Dedifferentiated amniotic fluid mesenchymal stem cell (primary cell): ENCODE results near the gene HPCAL4.

Experiments used
- DNase-seq: peaks from one replicate; pipeline ENCODE4 v3.0.0-alpha.2; 2016; ENCODE audit errors: extremely low spot score

HPCAL4 gene

GRCh38 chr1:39701049-39701439, 9.8 kb upstream of the HPCAL4 start:
- no peak for DNase-seq

GRCh38 chr1:39700348-39700747, 9.1 kb upstream of the HPCAL4 start:
- no peak for DNase-seq

GRCh38 chr1:39699419-39699818, 8.2 kb upstream of the HPCAL4 start:
- DNase-seq, result no peak

GRCh38 chr1:39698568-39698967, 7.3 kb upstream of the HPCAL4 start:
- no peak for DNase-seq

GRCh38 chr1:39696448-39696847, 5.2 kb upstream of the HPCAL4 start:
- DNase-seq, result no peak

- DNase-seq, result no peak
Observed at GRCh38 chr1:39695016-39695415, 3.8 kb upstream of the HPCAL4 start.

GRCh38 chr1:39694026-39694425, 2.8 kb upstream of the HPCAL4 start:
- DNase-seq, result no peak

- no peak for DNase-seq
Observed at GRCh38 chr1:39692152-39693074, 1.2 kb upstream of the HPCAL4 start.

- DNase-seq, result no peak
Observed at GRCh38 chr1:39690794-39691382, 345 bp downstream of the HPCAL4 start.

- no peak for DNase-seq
Observed at GRCh38 chr1:39690225-39690624, 1.0 kb downstream of the HPCAL4 start.

GRCh38 chr1:39689635-39690034, 1.6 kb downstream of the HPCAL4 start:
- no peak for DNase-seq

GRCh38 chr1:39689214-39689613, 2.0 kb downstream of the HPCAL4 start:
- no peak for DNase-seq

GRCh38 chr1:39688706-39689105, 2.5 kb downstream of the HPCAL4 start:
- no peak for DNase-seq

GRCh38 chr1:39687243-39687642, 4.0 kb downstream of the HPCAL4 start:
- DNase-seq, result no peak

GRCh38 chr1:39685071-39685470, 6.2 kb downstream of the HPCAL4 start:
- no peak for DNase-seq

- DNase-seq, result no peak
Observed at GRCh38 chr1:39684313-39684664, 6.9 kb downstream of the HPCAL4 start.

- no peak for DNase-seq
Observed at GRCh38 chr1:39683591-39684312, 7.5 kb downstream of the HPCAL4 start.

- DNase-seq, result no peak
Observed at GRCh38 chr1:39681999-39682398, 9.2 kb downstream of the HPCAL4 start.

GRCh38 chr1:39681294-39681693, 9.9 kb downstream of the HPCAL4 start:
- no peak for DNase-seq

- no peak for DNase-seq
Observed at GRCh38 chr1:39680751-39681150, 10.5 kb downstream of the HPCAL4 start.

GRCh38 chr1:39679821-39680220, 11.4 kb downstream of the HPCAL4 start:
- no peak for DNase-seq

- no peak for DNase-seq
Observed at GRCh38 chr1:39678889-39679288, 12.3 kb downstream of the HPCAL4 start.

- no peak for DNase-seq
Observed at GRCh38 chr1:39677645-39678044, 13.6 kb downstream of the HPCAL4 start.
